Loucy (cell line): Measurements from ENCODE around the gene KXD1.

Source experiments
- CTCF ChIP-seq: fragments of 200-600 bp; sonication (generic); conservative IDR thresholded peaks from 2 replicates; pipeline ENCODE4 v1.5.1; 2014; ENCODE audit warnings: mild to moderate bottlenecking, antibody characterized with exemption, low read length
- EZH2phosphoT487 ChIP-seq: fragments of 200-600 bp; IDR thresholded peaks from 2 replicates; pipeline ENCODE4 v1.6.1; 2018; ENCODE audit warnings: antibody characterized with exemption, mild to moderate bottlenecking, moderate library complexity, borderline replicate concordance

GRCh38 chr19:18529782-18530181 lies 27.9 kb upstream of the KXD1 start:
- TF ChIP-seq CTCF: no peak
- no peak for TF ChIP-seq EZH2phosphoT487
